Heart left ventricle (tissue), 16 donors: ENCODE measurements around the gene ARHGEF37. TPM values are rescaled to one million over a fixed set of nuclear protein-coding genes. Genes with fewer than 3 reads are reported as not detected.

Experiments
- ATAC-seq, 4 donors: fragments of 200-7000 bp; cut with Tn5 transposase; one replicate each; pipeline ENCODE4 v1.9.1; 2020 to 2022; ENCODE audit warnings: moderate library complexity in 4 of 4, mild to moderate bottlenecking in 3 of 4, moderate number of reproducible peaks in 1 of 4
- DNase-seq, 5 donors: peaks; one replicate each; pipeline ENCODE4 v3.0.0-alpha.2; 2020
- H3K27ac ChIP-seq, 12 donors: fragments of 200-600 bp; sonication (generic) in 4 of 12; one replicate each; pipeline versions ENCODE4 v1.5.0 to v1.8.0; 2016 to 2022; ENCODE audit warnings: mild to moderate bottlenecking in 2 of 12
- H3K27me3 ChIP-seq, 9 donors: fragments of 200-600 bp; sonication (generic) in 2 of 9; one replicate each; pipeline versions ENCODE4 v1.5.1 to v1.8.0; 2016 to 2022; ENCODE audit warnings: mild to moderate bottlenecking in 3 of 9
- H3K36me3 ChIP-seq, 9 donors: fragments of 200-600 bp; sonication (generic) in 2 of 9; one replicate each; pipeline versions ENCODE4 v1.5.0 to v1.8.0; 2018 to 2022; ENCODE audit warnings: mild to moderate bottlenecking in 2 of 9
- H3K4me1 ChIP-seq, 12 donors: fragments of 200-600 bp; sonication (generic) in 4 of 12; one replicate each; pipeline versions ENCODE4 v1.5.0 to v1.8.0; 2016 to 2022; ENCODE audit warnings: mild to moderate bottlenecking in 3 of 12
- H3K4me3 ChIP-seq, 12 donors: fragments of 200-600 bp; sonication (generic) in 4 of 12; one replicate each; pipeline versions ENCODE4 v1.5.0 to v1.8.0; 2017 to 2022; ENCODE audit warnings: mild to moderate bottlenecking in 9 of 12, moderate library complexity in 4 of 12
- H3K9me3 ChIP-seq, 12 donors: fragments of 200-600 bp; sonication (generic) in 4 of 12; one replicate each; pipeline versions ENCODE4 v1.5.0 to v1.8.0; 2016 to 2022; ENCODE audit warnings: mild to moderate bottlenecking in 1 of 12
- POLR2A ChIP-seq, 2 donors: fragments of 450-650 bp; IDR thresholded peaks; one replicate each; pipeline ENCODE4 v1.6.1; 2017; ENCODE audit warnings: antibody characterized with exemption in 2 of 2, mild to moderate bottlenecking in 2 of 2, moderate library complexity in 2 of 2
- WGBS, 4 donors: extraction: QIAGEN DNeasy Blood & Tissue Kit in 2 of 4; methylation state at CpG; one replicate each; pipeline versions ENCODE4 v1.1.5 to v1.1.7; 2013 to 2018; 5-methylcytosine and 5-hydroxymethylcytosine counted together
- intact Hi-C, 10 donors: fragments of 100-400 bp; cut with DNase I; formaldehyde crosslinking; loops; one replicate each; pipeline versions ENCODE4 v1.11.1 to v1.14.2; 2022
- polyA plus RNA-seq, 2 donors: library from polyadenylated mRNA; stranded (reverse); fragments of 200-250 nt; gene quantifications; one replicate each; pipeline ENCODE4 v1.2.3, GENCODE V29; 2013
- total RNA-seq, 9 donors: library from RNA; depleted of rRNA in 2 of 9; stranded (reverse); fragments of >200 nt in 2 of 9; fragmentation: NEBNext Ultra II Directional in 3 of 9; extraction: Animal tissue kit (Norgen Biotek cat#: 25700) in 3 of 9; gene quantifications; one replicate each; pipeline versions ENCODE4 v1.1.0 to v1.2.4, GENCODE V29; 2016 to 2023
- TF ChIP-seq, protein P1 (sequence below), 12 donors: fragments of 200-600 bp; sonication (generic) in 4 of 12; IDR thresholded peaks; one replicate each; pipeline versions ENCODE4 v1.5.0 to v1.8.0; 2018 to 2022; ENCODE audit warnings: antibody characterized with exemption in 12 of 12, mild to moderate bottlenecking in 5 of 12
- donor health status: ischemic (EF 13 %, LVEDD 7.1; RV severe dilation, severe dysfunction).
- donor health status: healthy with polysubstance abuse.
- donor health status: DM: no; HTN: yes; CAD: no.
- donor health status: DM: no; HTN: no; CAD: no.
- donor health status: ischemic (EF 25% LVEDD 6.9; RV normal size, moderate dysfunction).
- donor health status: ischemic (EF 25% LVEDD 5.7; RV mildly dilated, moderate dysfunction).
- donor health status: healthy.
- donor health status: DM: yes; HTN: yes; CAD: no.
- donor health status: ischemic (EF 35%, LVEDD 5.7; RV mildly dilated, moderate dysfunction).
- donor health status: nonischemic (EF 11% LVEDD 7.7; RV severe dilation, severe dysfunction).
- donor health status: DM: yes; HTN: yes; CAD: no.
- donor health status: PGD.
- donor health status: ischemic (EF 29% LVEDD 5.4; RV normal size, mild dysfunction).
- donor health status: nonischemic (EF 23%, LVEDD 6.1; RV moderate dilation, normal function).

ARHGEF37 gene
- total and polyA plus RNA-seq, 11 donors: 8.1 to 28.5 (median 17.9) TPM

DNA sequence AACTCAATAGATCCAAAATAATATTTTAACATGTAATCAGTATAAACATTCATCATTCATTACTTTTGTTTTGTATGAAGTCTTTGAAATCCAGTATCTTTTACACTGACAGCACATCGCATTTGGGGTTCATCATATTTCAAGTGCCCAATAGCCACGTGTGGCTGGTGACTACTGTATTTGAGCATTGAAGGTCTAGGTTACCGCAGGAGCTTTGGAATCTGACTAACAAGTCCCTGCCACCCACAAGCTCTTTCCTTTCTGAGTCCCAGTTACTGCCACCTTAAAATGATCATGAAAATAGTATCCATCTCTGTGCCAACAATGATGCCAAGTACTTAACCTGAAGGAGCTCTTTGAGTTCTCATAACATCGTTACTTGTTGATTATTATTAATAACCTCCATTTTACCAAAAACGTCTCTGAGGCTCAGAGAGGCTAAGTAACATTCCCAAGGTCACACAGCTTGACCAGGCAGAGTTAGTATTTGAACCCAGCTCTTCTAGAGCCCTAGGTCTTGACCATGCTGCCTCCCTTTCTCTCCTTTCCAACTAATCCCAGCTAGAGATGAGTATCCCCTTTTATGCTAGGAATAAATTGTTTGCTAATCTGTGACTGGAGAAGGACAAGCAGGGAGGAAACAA lies 24.2 kb downstream of the ARHGEF37 start:
- Histone ChIP-seq H3K36me3 (peaks cover 0 to 80% (median 53%) of the 10 kb centered on the region in 9 donors), H3K9me3 (peaks cover 0 to 4% (median 0%) of the 10 kb centered on the region in 12 donors), H3K4me1 (peaks cover 0 to 16% (median 8%) of the 10 kb centered on the region in 12 donors), H3K27ac (peak overlapping the region in 9 of 12 donors; percentile 1 to 77 (median 40)), H3K27me3 (no peaks in the 10 kb centered on the region), H3K4me3 (no peak overlapping the region)
- ATAC-seq (no peak), DNase-seq (no peak)
- TF ChIP-seq, protein P1, sequence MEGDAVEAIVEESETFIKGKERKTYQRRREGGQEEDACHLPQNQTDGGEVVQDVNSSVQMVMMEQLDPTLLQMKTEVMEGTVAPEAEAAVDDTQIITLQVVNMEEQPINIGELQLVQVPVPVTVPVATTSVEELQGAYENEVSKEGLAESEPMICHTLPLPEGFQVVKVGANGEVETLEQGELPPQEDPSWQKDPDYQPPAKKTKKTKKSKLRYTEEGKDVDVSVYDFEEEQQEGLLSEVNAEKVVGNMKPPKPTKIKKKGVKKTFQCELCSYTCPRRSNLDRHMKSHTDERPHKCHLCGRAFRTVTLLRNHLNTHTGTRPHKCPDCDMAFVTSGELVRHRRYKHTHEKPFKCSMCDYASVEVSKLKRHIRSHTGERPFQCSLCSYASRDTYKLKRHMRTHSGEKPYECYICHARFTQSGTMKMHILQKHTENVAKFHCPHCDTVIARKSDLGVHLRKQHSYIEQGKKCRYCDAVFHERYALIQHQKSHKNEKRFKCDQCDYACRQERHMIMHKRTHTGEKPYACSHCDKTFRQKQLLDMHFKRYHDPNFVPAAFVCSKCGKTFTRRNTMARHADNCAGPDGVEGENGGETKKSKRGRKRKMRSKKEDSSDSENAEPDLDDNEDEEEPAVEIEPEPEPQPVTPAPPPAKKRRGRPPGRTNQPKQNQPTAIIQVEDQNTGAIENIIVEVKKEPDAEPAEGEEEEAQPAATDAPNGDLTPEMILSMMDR (IDR thresholded peaks at IDR 0.05): no peak
- no peak for TF ChIP-seq POLR2A (IDR thresholded peaks at IDR 0.05)
- intact Hi-C loops: no loop called here
- WGBS, 4 donors: 77 to 82% (median 80%) methylated on average over 5 of the region's 5 CpGs

DNA sequence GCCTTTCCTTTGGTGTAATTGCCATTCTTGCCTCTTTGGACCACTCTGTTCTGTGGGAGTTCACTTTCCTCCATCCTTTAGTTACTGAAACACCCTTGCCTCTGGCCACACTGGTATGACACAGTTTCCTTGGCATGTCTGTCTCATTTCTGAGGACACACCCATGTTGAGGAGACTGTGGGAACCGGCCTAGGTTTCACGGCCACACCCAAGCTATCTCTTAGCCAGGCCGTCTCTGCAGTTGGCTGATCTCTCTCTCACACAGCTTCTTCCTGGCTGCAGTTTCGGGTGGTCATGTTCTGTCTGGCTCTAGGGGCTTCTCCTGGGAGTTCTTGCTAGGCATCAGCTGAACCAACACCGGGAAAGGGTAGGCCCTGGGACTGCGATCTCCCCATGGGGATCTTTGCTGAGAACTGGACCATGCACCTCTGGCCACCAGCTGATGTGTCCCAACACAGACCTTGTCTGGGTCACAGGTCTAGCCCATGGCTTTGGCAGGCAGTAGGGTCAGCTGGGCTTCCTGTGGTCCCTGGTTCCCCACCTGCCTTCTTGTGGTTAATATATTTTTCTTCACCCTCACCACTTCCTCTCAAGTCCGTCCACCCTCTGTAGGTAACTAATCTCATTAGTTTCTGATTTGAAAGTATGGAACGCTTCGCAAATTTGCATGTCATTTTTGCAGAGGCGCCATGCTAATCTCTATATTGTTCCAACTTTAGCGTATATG lies 24.9 kb downstream of the ARHGEF37 start:
- intact Hi-C loops: no loop called here
- H3K9me3 ChIP-seq: peaks cover 0 to 4% (median 0%) of the 10 kb centered on the region in 12 donors
- H3K36me3 ChIP-seq: peaks cover 0 to 80% (median 57%) of the 10 kb centered on the region in 9 donors
- H3K4me1 ChIP-seq: peaks cover 0 to 21% (median 9%) of the 10 kb centered on the region in 12 donors
- ATAC-seq (peak; percentile 65 to 86 (median 82)), DNase-seq (peak in 2 of 5 donors; percentile 43 to 62)
- 69 to 77% (median 73%) methylated on average over 11 of the region's 11 CpGs for WGBS, 4 donors
- no peak for TF ChIP-seq POLR2A (IDR thresholded peaks at IDR 0.05)
- TF ChIP-seq, protein P1 (IDR thresholded peaks at IDR 0.05): no peak
- H3K27ac ChIP-seq: peak overlapping the region in 8 of 12 donors; percentile 1 to 77 (median 46)
- H3K4me3 ChIP-seq: no peak overlapping the region
- H3K27me3 ChIP-seq: no peaks in the 10 kb centered on the region

DNA sequence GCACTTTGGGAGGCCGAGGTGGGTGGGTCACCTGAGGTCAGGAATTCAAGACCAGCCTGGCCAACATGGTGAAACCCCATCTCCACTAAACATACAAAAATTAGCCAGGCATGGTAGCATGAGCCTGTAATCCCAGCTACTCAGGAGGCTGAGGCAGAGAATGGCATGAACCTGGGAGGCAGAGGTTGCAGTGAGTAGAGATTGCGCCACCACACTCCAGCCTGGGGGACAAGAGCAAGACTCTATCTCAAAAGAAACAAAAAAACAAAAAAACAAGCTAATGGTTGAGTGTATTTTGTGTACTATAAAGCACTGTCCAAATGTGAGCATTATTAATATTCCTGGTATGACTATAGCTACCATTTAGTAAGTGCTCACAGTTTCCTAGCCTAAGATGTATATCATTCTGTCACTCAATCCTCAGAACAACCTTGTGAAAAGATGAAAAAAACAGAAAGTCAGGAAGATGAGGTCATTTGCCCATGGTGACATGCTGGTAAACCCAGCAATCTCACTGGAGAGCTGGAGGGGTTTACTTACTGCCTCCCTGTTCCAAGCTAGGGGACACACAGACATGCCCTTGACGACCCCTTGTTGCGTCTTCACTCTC lies 27.7 kb downstream of the ARHGEF37 start:
- WGBS, 4 donors: 89 to 91% (median 90%) methylated on average over 4 of the region's 4 CpGs
- H3K36me3 ChIP-seq: peaks cover 0 to 73% (median 38%) of the 10 kb centered on the region in 9 donors
- intact Hi-C loops: no loop called here
- no peaks in the 10 kb centered on the region for H3K27me3 ChIP-seq
- H3K4me1 ChIP-seq: peaks cover 0 to 21% (median 9%) of the 10 kb centered on the region in 12 donors
- ATAC-seq: no peak
- DNase-seq: no peak
- H3K27ac ChIP-seq: no peak overlapping the region
- H3K9me3 ChIP-seq: peaks cover 0 to 4% (median 0%) of the 10 kb centered on the region in 12 donors
- H3K4me3 ChIP-seq: no peak overlapping the region
- no peak for TF ChIP-seq POLR2A (IDR thresholded peaks at IDR 0.05)
- TF ChIP-seq, protein P1 (IDR thresholded peaks at IDR 0.05): no peak
